Naive B cell (primary cell): ENCODE data around the gene BMP2K. TPM values are rescaled to one million over a fixed set of nuclear protein-coding genes. Genes with fewer than 3 reads are reported as not detected.
"Not testable (repeated sequence)": the region's sequence is repeated elsewhere in the genome, so short reads cannot be mapped to it uniquely, and the experiment has no call there.

ENCODE experiments used
- ATAC-seq, 2 donors: fragments of 150-1000 bp; cut with Tn5 transposase; 2 replicates each; pipeline ENCODE4 v1.10.0; 2021; ENCODE audit warnings: low read depth in 2 of 2, mild to moderate bottlenecking in 2 of 2, moderate library complexity in 2 of 2
- DNase-seq: peaks from one replicate; pipeline ENCODE4 v3.0.0; 2022
- H3K27ac Mint-ChIP-seq, 6 donors: one replicate each; pipeline ENCODE4 v1.8.0; 2020 to 2022; ENCODE audit warnings: mild to moderate bottlenecking in 6 of 6, mixed read lengths in 6 of 6, moderate library complexity in 5 of 6, inconsistent platforms in 2 of 6
- H3K27me3 Mint-ChIP-seq, 3 donors: one replicate each; pipeline ENCODE4 v1.8.0; 2021 to 2022; ENCODE audit warnings: mixed read lengths in 3 of 3, mild to moderate bottlenecking in 1 of 3
- H3K36me3 Mint-ChIP-seq, 2 donors: one replicate each; pipeline ENCODE4 v1.8.0; 2020 to 2022; ENCODE audit warnings: mixed read lengths in 2 of 2, inconsistent platforms in 1 of 2, mild to moderate bottlenecking in 1 of 2
- H3K4me1 Mint-ChIP-seq, 3 donors: one replicate each; pipeline ENCODE4 v1.8.0; 2020 to 2022; ENCODE audit warnings: mixed read lengths in 3 of 3, inconsistent platforms in 1 of 3, mild to moderate bottlenecking in 1 of 3, moderate library complexity in 1 of 3
- H3K4me3 Mint-ChIP-seq, 8 donors: one replicate each; pipeline ENCODE4 v1.8.0; 2020 to 2022; ENCODE audit warnings: mild to moderate bottlenecking in 8 of 8, mixed read lengths in 8 of 8, moderate library complexity in 8 of 8, inconsistent platforms in 2 of 8
- H3K9me3 Mint-ChIP-seq, 7 donors: one replicate each; pipeline ENCODE4 v1.8.0; 2020 to 2022; ENCODE audit warnings: mixed read lengths in 7 of 7, mild to moderate bottlenecking in 5 of 7, inconsistent platforms in 2 of 7, moderate library complexity in 1 of 7
- polyA plus RNA-seq, 6 donors: library from polyadenylated mRNA; unstranded; fragments of 300-500 nt; fragmentation: Illumina TruSeq; gene quantifications; one replicate each; pipeline ENCODE4 v1.2.3, GENCODE V29; 2021; ENCODE audit warnings: low read depth in 6 of 6

BMP2K gene
- polyA plus RNA-seq, 6 donors from 2014 or later: 7.1 to 35.4 (median 28.9) TPM

GRCh38 chr4:78784236-78784865 is 8.2 kb downstream of the BMP2K start:
- ATAC-seq: no peak
- Mint-ChIP-seq H3K4me1 (peaks cover 32 to 53% (median 41%) of the 10 kb centered on the region in 3 donors), H3K27me3 (no peaks in the 10 kb centered on the region), H3K27ac (peak overlapping the region in 2 of 6 donors; percentile 5 to 6), H3K36me3 (peaks cover 0 to 8% of the 10 kb centered on the region in 2 donors), H3K9me3 (no peaks in the 10 kb centered on the region), H3K4me3 (peak overlapping the region in 3 of 8 donors; percentile 12 to 58 (median 26))
- DNase-seq: no peak

- peaks cover 51 to 77% (median 65%) of the 10 kb centered on the region in 3 donors for H3K4me1 Mint-ChIP-seq
- H3K4me3 Mint-ChIP-seq: peak overlapping the region in 5 of 8 donors; percentile 7 to 72 (median 27)
- no peaks in the 10 kb centered on the region for H3K27me3 Mint-ChIP-seq
- no peaks in the 10 kb centered on the region for H3K9me3 Mint-ChIP-seq
- peaks cover 5 to 18% of the 10 kb centered on the region in 2 donors for H3K36me3 Mint-ChIP-seq
- ATAC-seq: no peak
- DNase-seq: no peak
- peak overlapping the region in 5 of 6 donors; percentile 21 to 86 (median 71) for H3K27ac Mint-ChIP-seq
Measured at GRCh38 chr4:78787392-78788006, 11.3 kb downstream of the BMP2K start.

DNA sequence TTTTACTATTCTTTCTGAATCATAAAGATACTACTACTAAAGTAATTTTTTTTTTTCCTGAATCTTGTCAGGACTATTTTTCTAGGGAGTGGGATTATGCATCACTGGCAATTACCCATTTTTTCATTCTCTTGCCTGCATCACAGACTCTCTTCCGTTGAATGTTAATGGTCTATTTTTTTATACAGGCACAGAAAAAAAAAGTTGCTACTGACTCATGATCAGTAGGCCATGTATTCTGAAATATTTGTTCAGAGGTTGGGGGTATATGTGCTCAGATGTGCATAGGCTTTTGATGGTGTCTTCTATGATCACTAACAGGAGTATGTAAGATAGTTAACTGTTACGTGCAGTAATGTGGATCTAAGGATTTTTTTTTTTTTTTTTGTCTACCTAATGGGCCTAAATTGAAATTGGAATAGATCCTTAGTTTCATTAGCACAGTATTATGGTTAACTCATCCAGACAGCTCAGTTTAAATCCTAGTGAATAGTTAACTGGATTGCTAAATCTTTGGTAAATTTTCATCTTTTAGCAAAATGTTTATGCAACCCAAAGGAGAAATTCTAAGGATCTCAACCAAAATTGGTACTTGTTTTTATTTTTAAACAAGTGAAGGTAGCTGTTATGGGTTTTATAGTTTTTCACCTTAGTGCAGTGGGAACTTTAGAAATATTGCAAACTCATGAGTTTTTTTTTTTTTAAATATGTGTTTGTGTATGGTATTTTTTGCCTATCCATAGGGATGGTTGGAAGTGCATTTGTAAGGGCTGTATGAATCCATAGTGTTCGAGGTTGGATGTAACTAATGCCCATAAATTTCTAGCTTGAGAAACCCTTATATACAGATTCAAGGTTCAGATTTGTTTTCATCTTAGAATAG is 12.1 kb downstream of the BMP2K start:
- DNase-seq (no peak), ATAC-seq (no peak)
- Mint-ChIP-seq H3K4me1 (peaks cover 51 to 78% (median 65%) of the 10 kb centered on the region in 3 donors), H3K27ac (peak overlapping the region in 5 of 6 donors; percentile 2 to 86 (median 46)), H3K27me3 (no peaks in the 10 kb centered on the region), H3K4me3 (peak overlapping the region in 3 of 8 donors; percentile 9 to 72 (median 27)), H3K9me3 (no peaks in the 10 kb centered on the region), H3K36me3 (peaks cover 5 to 18% of the 10 kb centered on the region in 2 donors)

- H3K9me3 Mint-ChIP-seq, ATAC-seq, DNase-seq, H3K27me3 Mint-ChIP-seq: not testable (repeated sequence)
- Mint-ChIP-seq H3K4me3 (peak overlapping the region in 1 of 8 donors; percentile 62), H3K4me1 (peaks cover 45 to 68% (median 67%) of the 10 kb centered on the region in 3 donors), H3K27ac (peak overlapping the region in 3 of 6 donors; percentile 20 to 72 (median 38)), H3K36me3 (peaks cover 18 to 26% of the 10 kb centered on the region in 2 donors)
Measured at GRCh38 chr4:78795594-78796416, 19.7 kb downstream of the BMP2K start.

DNA sequence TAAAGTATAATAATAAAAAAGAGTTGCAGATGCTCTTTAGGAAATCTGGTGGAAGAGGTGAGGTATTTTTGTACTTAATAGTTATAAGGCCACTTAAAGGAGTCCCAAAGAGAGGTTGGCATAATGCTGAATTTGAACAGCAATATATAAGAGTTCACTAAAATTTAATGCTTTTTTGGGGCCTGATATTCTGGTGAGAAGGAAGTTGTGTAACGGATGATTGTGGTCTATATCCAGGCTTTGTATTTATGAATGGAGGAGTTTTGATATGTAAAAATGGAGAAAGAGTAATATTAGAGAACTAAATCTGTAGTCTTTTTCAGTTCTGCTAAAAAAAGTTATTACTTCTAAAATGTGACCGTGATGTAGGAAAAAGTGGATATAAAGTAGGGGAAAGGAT is 20.4 kb downstream of the BMP2K start:
- Mint-ChIP-seq H3K27me3 (no peaks in the 10 kb centered on the region), H3K36me3 (peaks cover 11 to 22% of the 10 kb centered on the region in 2 donors), H3K4me3 (peak overlapping the region in 3 of 8 donors; percentile 0 to 56 (median 3)), H3K27ac (peak overlapping the region; percentile 1 to 65 (median 31)), H3K9me3 (peaks cover 0 to 10% (median 6%) of the 10 kb centered on the region in 7 donors), H3K4me1 (peaks cover 45 to 68% (median 67%) of the 10 kb centered on the region in 3 donors)
- DNase-seq (no peak), ATAC-seq (no peak)

DNA sequence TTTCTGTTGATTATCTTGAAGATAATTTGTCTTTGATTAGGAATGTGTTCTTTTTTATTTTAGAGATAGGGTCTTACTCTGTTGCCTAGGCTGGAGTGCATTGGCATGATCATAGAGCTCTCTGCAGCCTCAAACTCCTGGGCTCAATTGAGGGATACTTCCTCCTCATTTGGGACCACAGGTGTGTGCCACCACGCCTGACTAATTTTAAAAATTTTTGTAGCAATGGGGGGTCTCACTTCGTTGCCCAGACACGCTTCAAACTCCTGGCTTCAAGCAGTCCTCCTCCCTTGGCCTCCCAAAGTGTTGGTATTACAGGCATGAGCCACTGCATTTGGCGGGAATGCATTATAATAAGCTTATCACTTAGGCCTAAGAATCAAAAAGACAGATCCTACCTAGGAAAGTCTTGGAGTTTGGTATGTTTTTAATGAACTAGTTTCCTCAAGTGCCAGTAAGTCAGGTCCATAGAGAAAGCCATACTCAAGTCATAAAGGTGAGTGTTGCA is 21.7 kb downstream of the BMP2K start:
- Mint-ChIP-seq H3K27ac (peak overlapping the region; percentile 16 to 62 (median 32)), H3K27me3 (no peaks in the 10 kb centered on the region), H3K36me3 (peaks cover 8 to 22% of the 10 kb centered on the region in 2 donors), H3K4me1 (peaks cover 46 to 71% (median 64%) of the 10 kb centered on the region in 3 donors), H3K9me3 (peaks cover 0 to 14% (median 6%) of the 10 kb centered on the region in 7 donors), H3K4me3 (peak overlapping the region in 2 of 8 donors; percentile 11 to 40)
- no peak for DNase-seq
- ATAC-seq: peak; percentile 34 to 52

GRCh38 chr4:78799551-78800495 is 23.7 kb downstream of the BMP2K start:
- H3K27me3 Mint-ChIP-seq: no peaks in the 10 kb centered on the region
- peaks cover 54 to 77% (median 75%) of the 10 kb centered on the region in 3 donors for H3K4me1 Mint-ChIP-seq

DNA sequence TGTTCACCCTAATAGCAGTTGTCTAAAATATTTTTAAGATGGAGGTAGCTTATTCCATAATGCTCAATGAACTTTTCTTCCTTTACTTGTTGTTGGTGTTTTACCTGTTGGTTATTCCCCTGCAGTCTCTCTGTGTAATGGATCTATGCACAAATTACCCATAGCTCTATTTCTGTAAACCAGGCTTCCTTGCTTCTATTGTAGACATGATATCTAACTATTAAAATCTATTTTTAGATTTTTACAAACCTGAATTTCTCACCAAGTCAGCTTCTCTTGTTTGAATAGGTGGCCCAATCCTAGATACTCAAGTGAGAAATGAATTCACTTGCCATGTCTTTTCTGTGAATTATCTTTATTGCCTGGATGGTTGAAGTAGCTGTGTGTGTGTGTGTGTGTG is 24.8 kb downstream of the BMP2K start:
- H3K27ac Mint-ChIP-seq: peak overlapping the region in 5 of 6 donors; percentile 51 to 91 (median 82)
- H3K36me3 Mint-ChIP-seq: peaks cover 0 to 24% of the 10 kb centered on the region in 2 donors
- H3K9me3 Mint-ChIP-seq: peaks cover 0 to 28% (median 3%) of the 10 kb centered on the region in 7 donors
- H3K4me1 Mint-ChIP-seq: peaks cover 49 to 85% (median 78%) of the 10 kb centered on the region in 3 donors
- no peak for DNase-seq
- no peaks in the 10 kb centered on the region for H3K27me3 Mint-ChIP-seq
- H3K4me3 Mint-ChIP-seq: peak overlapping the region in 2 of 8 donors; percentile 16 to 20
- ATAC-seq: no peak

More at GRCh38 chr4:78799551-78800495, 23.7 kb downstream of the BMP2K start:
- Mint-ChIP-seq H3K4me3 (peak overlapping the region in 3 of 8 donors; percentile 14 to 26 (median 23)), H3K27ac (peak overlapping the region; percentile 42 to 94 (median 74)), H3K36me3 (peaks cover 7 to 26% of the 10 kb centered on the region in 2 donors), H3K9me3 (peaks cover 0 to 21% (median 8%) of the 10 kb centered on the region in 7 donors)
- ATAC-seq (no peak), DNase-seq (no peak)

DNA sequence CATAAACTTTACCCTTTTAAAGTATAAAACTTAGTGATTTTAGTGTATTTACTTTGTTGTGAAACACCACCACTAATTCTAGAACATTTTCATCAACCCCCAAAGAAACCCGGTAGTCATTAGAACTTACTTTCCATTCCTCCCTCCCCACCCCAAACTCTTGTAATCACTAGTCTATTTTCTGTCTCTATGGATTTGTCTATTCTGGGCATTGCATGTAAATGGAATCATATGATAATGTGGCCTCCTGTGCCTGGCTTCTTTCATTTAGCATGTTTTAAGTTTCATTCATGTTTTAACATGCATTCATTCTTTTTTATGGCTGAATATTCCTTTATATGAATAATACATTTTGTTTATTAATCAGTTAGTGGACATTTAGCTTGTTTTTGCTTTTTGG is 27.8 kb downstream of the BMP2K start:
- peaks cover 0 to 41% (median 19%) of the 10 kb centered on the region in 7 donors for H3K9me3 Mint-ChIP-seq
- no peak overlapping the region for H3K4me3 Mint-ChIP-seq
- DNase-seq (no peak), ATAC-seq (no peak)
- peaks cover 36 to 76% (median 70%) of the 10 kb centered on the region in 3 donors for H3K4me1 Mint-ChIP-seq
- H3K27me3 Mint-ChIP-seq: no peaks in the 10 kb centered on the region
- H3K36me3 Mint-ChIP-seq: peaks cover 8 to 31% of the 10 kb centered on the region in 2 donors
- H3K27ac Mint-ChIP-seq: peak overlapping the region in 2 of 6 donors; percentile 54 to 87

GRCh38 chr4:78806943-78807460 is 30.9 kb downstream of the BMP2K start:
- peaks cover 0 to 41% (median 19%) of the 10 kb centered on the region in 7 donors for H3K9me3 Mint-ChIP-seq
- H3K4me3 Mint-ChIP-seq: peak overlapping the region in 1 of 8 donors; percentile 35
- no peak for ATAC-seq
- DNase-seq: no peak
- peaks cover 36 to 76% (median 73%) of the 10 kb centered on the region in 3 donors for H3K4me1 Mint-ChIP-seq
- H3K36me3 Mint-ChIP-seq: peaks cover 8 to 31% of the 10 kb centered on the region in 2 donors
- peak overlapping the region in 3 of 6 donors; percentile 63 to 83 (median 67) for H3K27ac Mint-ChIP-seq
- no peaks in the 10 kb centered on the region for H3K27me3 Mint-ChIP-seq

DNA sequence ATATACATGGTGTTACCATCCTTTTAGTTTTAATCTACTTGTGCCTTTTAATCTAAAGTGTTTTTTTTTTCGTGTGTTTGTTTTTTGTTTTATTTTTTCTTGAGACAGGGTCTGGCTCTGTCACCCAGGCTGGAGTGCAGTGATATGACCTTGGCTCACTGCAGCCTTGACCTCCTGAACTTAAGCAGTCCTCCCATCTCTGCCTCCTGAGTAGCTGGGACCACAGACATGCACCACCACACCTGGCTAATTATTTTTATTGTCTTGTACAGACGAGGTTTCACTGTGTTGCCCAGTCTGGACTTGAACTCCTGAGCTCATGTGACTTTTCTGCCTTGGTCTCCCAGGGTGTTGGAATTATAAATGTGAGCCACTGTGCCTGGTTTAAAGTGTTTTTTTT is 33.1 kb downstream of the BMP2K start:
- H3K4me1 Mint-ChIP-seq: peaks cover 47 to 77% (median 71%) of the 10 kb centered on the region in 3 donors
- ATAC-seq (no peak), DNase-seq (no peak)
- H3K9me3 Mint-ChIP-seq: peaks cover 8 to 36% (median 22%) of the 10 kb centered on the region in 7 donors
- peak overlapping the region in 2 of 8 donors; percentile 19 to 38 for H3K4me3 Mint-ChIP-seq
- peak overlapping the region in 4 of 6 donors; percentile 24 to 67 (median 40) for H3K27ac Mint-ChIP-seq
- H3K27me3 Mint-ChIP-seq: no peaks in the 10 kb centered on the region
- H3K36me3 Mint-ChIP-seq: peaks cover 22 to 31% of the 10 kb centered on the region in 2 donors
